GM18951 (cell line): ENCODE measurements around the gene FXYD3.

Experiments
- POLR2A ChIP-seq: IDR thresholded peaks from 4 replicates; pipeline ENCODE4 v1.6.1; 2011; ENCODE audit warnings: mild to moderate bottlenecking; ENCODE audit not compliant: insufficient read length, insufficient read depth; ENCODE audit errors: extremely low read depth
- in situ Hi-C: fragments of 300-500 bp; cut with MboI; formaldehyde crosslinking; loops from one replicate; pipeline ENCODE4 v1.12.0; 2022; ENCODE audit warnings: low sequenced_read_pairs, mixed read lengths, inconsistent platforms; ENCODE audit not compliant: unreplicated experiment

The FXYD3 gene

GRCh38 chr19:35105411-35106290 is 10.0 kb upstream of the FXYD3 start:
- in situ Hi-C loops: no loop called here

GRCh38 chr19:35106291-35106583 is 9.4 kb upstream of the FXYD3 start:
- no peak for TF ChIP-seq POLR2A
- in situ Hi-C loops: no loop called here

More at GRCh38 chr19:35105411-35106290, 10.0 kb upstream of the FXYD3 start:
- no peak for TF ChIP-seq POLR2A

- no peak for TF ChIP-seq POLR2A
- in situ Hi-C loops: no loop called here
These were observed 8.6 kb upstream of the FXYD3 start for GRCh38 chr19:35106898-35107541.

GRCh38 chr19:35107545-35107944 is 8.1 kb upstream of the FXYD3 start:
- no peak for TF ChIP-seq POLR2A
- in situ Hi-C loops: no loop called here

- in situ Hi-C loops: no loop called here
- no peak for TF ChIP-seq POLR2A
These were observed 6.9 kb upstream of the FXYD3 start for GRCh38 chr19:35108730-35109129.

GRCh38 chr19:35109395-35110112 is 6.1 kb upstream of the FXYD3 start:
- no peak for TF ChIP-seq POLR2A
- in situ Hi-C loops: no loop called here

- no peak for TF ChIP-seq POLR2A
- in situ Hi-C loops: no loop called here
These were observed 4.6 kb upstream of the FXYD3 start for GRCh38 chr19:35110974-35111373.

GRCh38 chr19:35112995-35113688 is 2.5 kb upstream of the FXYD3 start:
- in situ Hi-C loops: no loop called here
- TF ChIP-seq POLR2A: no peak

GRCh38 chr19:35114353-35115176 is 1.1 kb upstream of the FXYD3 start:
- no peak for TF ChIP-seq POLR2A
- in situ Hi-C loops: no loop called here

GRCh38 chr19:35116072-35116801 is 614 bp downstream of the FXYD3 start:
- TF ChIP-seq POLR2A: no peak
- in situ Hi-C loops: no loop called here

- in situ Hi-C loops: no loop called here
- TF ChIP-seq POLR2A: no peak
These were observed 1.5 kb downstream of the FXYD3 start for GRCh38 chr19:35117116-35117515.

- no peak for TF ChIP-seq POLR2A
- in situ Hi-C loops: no loop called here
These were observed 2.2 kb downstream of the FXYD3 start for GRCh38 chr19:35117799-35118198.
